GM12891 (cell line): ENCODE measurements around the gene FCHO1.

ENCODE experiments used
- DNase-seq: peaks from one replicate; pipeline ENCODE4 v3.0.0; 2011; ENCODE audit warnings: low spot score; ENCODE audit not compliant: insufficient read length
- FAIRE-seq: peaks from 2 replicates; lab custom pipeline; 2011; peaks lifted over from hg19 to GRCh38; lab: Jason Lieb, UNC
- PAX5 ChIP-seq: IDR thresholded peaks from 2 replicates; pipeline ENCODE4 v1.6.1; 2011; ENCODE audit warnings: low read length, moderate library complexity, mild to moderate bottlenecking; ENCODE audit not compliant: insufficient read depth, severe bottlenecking
- POLR2A ChIP-seq: IDR thresholded peaks from 2 replicates; pipeline ENCODE4 v1.6.1; 2011; ENCODE audit warnings: low read depth, low read length, control low read depth
- POLR2AphosphoS5 ChIP-seq: IDR thresholded peaks from 2 replicates; pipeline ENCODE4 v1.6.1; 2011; ENCODE audit warnings: low read depth, low read length, control low read depth
- POU2F2 ChIP-seq: IDR thresholded peaks from 2 replicates; pipeline ENCODE4 v1.6.1; 2011; ENCODE audit warnings: low read depth, mild to moderate bottlenecking, control low read depth, low read length, moderate library complexity
- SPI1 ChIP-seq: IDR thresholded peaks from 2 replicates; pipeline ENCODE4 v1.6.1; 2011; ENCODE audit warnings: low read depth, low read length, control low read depth
- TAF1 ChIP-seq: IDR thresholded peaks from 2 replicates; pipeline ENCODE4 v1.6.1; 2011; ENCODE audit warnings: low read depth, low read length, control low read depth

The FCHO1 gene

DNA sequence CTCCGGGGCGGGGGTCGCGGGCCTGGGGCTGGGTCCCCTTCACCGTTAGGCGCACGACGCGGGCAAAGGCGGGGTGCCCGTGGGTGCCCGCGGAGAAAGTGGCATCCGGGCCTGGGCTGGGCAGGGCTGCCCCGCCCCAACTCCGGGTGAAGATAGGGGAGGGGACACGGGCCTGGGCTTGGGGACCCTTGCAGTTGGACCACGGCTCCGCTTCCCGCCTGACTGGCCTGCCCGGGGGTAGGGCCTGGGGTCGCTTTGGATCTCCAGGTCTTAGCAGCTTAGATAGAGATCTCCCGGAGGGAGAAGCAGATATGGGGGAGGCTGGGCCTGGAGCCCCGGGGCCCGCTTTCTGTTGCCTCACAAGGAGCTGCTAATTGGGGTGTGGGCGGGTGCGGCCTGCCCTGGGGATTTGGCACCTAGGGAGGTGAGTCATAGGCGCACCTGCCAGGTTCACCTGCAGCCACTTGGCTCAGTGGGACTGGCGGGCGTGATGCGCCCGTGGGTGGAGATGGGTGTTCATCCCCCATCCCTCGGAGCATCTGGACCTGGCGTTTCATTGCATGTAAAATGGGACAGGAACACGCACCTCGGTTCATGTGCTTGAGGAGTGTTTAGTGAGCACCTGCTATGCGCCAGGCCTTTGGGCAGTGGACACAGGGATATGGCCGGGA, 31.4 kb upstream of the FCHO1 start:
- DNase-seq (no peak), FAIRE-seq (no peak)
- TF ChIP-seq SPI1 (no peak), POU2F2 (no peak), POLR2A (no peak), PAX5 (no peak), TAF1 (no peak), POLR2AphosphoS5 (no peak)

- DNase-seq (no peak), FAIRE-seq (peak; percentile 81)
- TF ChIP-seq POU2F2 (no peak), TAF1 (no peak), POLR2A (no peak), POLR2AphosphoS5 (no peak), SPI1 (no peak), PAX5 (no peak)
These were observed 30.8 kb upstream of the FCHO1 start for GRCh38 chr19:17720440-17720839.

DNA sequence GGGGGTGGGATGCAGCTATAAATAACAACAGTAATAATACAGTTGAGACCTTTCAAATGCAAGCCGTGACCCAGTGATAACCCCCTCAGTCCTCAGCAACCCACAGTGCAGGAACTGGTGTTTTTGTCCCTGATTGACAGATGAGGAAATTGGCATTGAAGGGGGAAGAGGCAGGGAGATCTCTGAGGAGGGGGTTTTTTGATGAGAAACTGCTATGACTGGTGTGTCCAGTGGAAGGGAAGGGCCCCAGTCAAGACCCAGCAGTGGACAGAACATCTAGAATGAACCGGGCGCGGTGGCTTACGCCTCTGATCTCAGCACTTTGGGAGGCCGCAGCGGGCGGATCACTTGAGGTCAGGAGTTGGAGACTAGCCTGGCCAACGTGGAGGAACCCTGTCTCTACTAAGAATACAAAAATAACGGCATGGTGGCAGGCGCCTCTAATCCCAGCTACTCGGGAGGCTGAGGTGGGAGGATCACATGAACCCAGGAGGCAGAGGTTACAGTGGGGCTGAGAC, 30.1 kb upstream of the FCHO1 start:
- DNase-seq, result no peak
- no peak for FAIRE-seq
- no peak for TF ChIP-seq POU2F2

DNA sequence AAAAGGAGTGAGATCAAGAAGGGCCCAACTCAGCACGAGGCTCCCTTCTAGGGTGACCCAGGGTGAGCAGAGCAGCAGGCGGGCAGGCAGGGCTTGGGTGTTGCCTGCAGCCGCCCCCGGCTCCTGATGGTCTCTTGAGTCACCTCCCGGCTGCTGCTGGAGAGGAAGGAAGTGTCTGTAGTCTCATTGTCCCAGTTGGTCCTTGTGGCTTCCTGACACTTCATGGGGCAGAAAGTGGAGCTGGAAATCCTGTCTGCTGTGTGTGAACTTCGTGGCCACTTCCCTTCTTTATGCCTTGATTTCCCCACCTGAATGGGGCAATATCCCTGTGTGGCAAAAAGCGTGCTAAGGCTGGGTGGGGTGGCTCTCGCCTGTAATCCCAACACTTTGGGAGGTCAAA, 29.5 kb upstream of the FCHO1 start:
- FAIRE-seq (no peak), DNase-seq (no peak)
- TF ChIP-seq SPI1, result 0 out of 2 replicates have a peak, but pooled peaks have one; percentile 2
- no peak for TF ChIP-seq POU2F2

DNA sequence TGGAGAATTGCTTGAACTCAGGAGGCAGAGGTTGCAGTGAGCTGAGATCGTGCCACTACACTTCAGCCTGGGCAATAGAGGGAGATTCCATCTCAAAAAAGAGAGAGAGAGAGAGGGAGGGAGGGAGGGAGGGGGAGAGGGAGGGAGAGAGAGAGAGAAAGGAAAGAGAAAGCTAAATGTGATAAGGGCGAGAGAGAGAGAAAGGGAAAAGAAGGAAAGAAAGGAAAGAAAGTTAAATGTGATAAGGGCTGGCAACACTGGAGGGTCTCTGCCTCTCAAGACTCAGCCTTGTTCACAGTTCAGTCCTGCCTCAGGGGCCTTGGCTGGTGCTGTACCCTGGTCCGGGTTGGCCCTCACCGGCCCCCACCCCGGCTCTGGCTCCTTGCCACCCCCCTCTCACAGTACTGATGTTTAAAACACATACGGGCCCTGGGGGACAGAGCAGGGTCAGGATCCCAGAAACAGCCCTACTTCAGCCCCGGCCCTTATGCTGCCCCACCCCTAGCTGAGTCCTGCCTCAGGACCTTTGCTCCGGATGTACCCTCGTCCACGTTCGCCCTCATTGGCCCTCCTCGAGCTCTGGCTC, 28.5 kb upstream of the FCHO1 start:
- DNase-seq (no peak), FAIRE-seq (no peak)
- TF ChIP-seq POLR2AphosphoS5 (no peak), POLR2A (no peak), TAF1 (no peak), POU2F2 (no peak), PAX5 (no peak), SPI1 (no peak)

DNA sequence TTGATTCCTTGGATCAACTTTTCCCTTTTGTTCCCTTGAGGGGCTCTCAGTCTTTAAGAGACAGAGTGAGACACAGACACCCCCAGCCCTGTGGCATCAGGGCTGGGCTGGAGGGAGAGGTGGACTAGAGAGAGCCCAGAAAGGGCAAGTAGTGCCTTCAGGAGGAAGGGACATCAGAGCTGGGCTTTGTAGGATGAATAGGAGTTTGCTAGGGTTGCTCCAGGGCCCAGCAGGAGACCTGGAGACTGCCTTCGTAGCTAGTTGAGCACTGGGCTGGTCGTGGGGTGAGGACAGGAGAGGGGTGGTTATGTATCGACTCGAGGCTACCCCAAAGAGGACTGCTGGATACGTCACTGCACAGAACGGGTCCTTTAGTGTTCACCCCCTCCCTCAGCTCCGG, 26.6 kb upstream of the FCHO1 start:
- TF ChIP-seq POU2F2 (no peak), SPI1 (no peak), PAX5 (no peak), POLR2AphosphoS5 (no peak), POLR2A (no peak), TAF1 (no peak)

GRCh38 chr19:17725422-17726078, 25.7 kb upstream of the FCHO1 start:
- TF ChIP-seq POLR2A (no peak), SPI1 (no peak), POU2F2 (no peak), TAF1 (no peak), POLR2AphosphoS5 (no peak), PAX5 (no peak)
- FAIRE-seq, result no peak
- no peak for DNase-seq

More for the DNA sequence above, 26.6 kb upstream of the FCHO1 start:
- DNase-seq (no peak), FAIRE-seq (no peak)

DNA sequence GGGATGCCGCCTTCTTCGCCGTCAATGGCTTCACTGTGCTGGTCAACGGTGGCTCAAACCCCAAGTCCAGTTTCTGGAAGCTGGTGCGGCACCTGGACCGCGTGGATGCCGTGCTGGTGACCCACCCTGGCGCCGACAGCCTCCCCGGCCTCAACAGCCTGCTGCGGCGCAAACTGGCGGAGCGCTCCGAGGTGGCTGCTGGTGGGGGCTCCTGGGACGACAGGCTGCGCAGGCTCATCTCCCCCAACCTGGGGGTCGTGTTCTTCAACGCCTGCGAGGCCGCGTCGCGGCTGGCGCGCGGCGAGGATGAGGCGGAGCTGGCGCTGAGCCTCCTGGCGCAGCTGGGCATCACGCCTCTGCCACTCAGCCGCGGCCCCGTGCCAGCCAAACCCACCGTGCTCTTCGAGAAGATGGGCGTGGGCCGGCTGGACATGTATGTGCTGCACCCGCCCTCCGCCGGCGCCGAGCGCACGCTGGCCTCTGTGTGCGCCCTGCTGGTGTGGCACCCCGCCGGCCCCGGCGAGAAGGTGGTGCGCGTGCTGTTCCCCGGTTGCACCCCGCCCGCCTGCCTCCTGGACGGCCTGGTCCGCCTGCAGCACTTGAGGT, 25.0 kb upstream of the FCHO1 start:
- FAIRE-seq (no peak), DNase-seq (no peak)
- TF ChIP-seq TAF1, result no peak
- TF ChIP-seq POU2F2, result no peak
- no peak for TF ChIP-seq POLR2A
- no peak for TF ChIP-seq SPI1
- TF ChIP-seq POLR2AphosphoS5, result no peak

GRCh38 chr19:17726964-17727773, 24.1 kb upstream of the FCHO1 start:
- no peak for FAIRE-seq
- no peak for DNase-seq
- TF ChIP-seq SPI1 (no peak), POU2F2 (no peak), PAX5 (no peak), POLR2AphosphoS5 (no peak), POLR2A (no peak)

DNA sequence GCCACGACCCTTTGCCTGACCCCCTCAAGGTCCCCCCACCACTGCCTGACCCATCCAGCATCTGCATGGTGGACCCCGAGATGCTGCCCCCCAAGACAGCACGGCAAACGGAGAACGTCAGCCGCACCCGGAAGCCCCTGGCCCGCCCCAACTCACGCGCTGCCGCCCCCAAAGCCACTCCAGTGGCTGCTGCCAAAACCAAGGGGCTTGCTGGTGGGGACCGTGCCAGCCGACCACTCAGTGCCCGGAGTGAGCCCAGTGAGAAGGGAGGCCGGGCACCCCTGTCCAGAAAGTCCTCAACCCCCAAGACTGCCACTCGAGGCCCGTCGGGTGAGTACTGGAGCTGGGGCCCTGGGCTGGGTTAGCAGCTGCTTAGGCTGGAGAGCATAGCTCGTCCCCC, 23.4 kb upstream of the FCHO1 start:
- no peak for TF ChIP-seq POLR2A
- no peak for TF ChIP-seq PAX5
- no peak for TF ChIP-seq SPI1
- TF ChIP-seq POLR2AphosphoS5, result no peak
- no peak for TF ChIP-seq POU2F2
- TF ChIP-seq TAF1, result no peak
- FAIRE-seq (no peak), DNase-seq (no peak)
